ENCODE data around the gene NCCRP1. TPM values are rescaled to one million over a fixed set of nuclear protein-coding genes. Genes with fewer than 3 reads are reported as not detected.
"Not testable (repeated sequence)": the region's sequence is repeated elsewhere in the genome, so short reads cannot be mapped to it uniquely, and the experiment has no call there.

NCCRP1 gene
- total RNA-seq, 1 donor from 2014 or later = 9.9 TPM

DNA sequence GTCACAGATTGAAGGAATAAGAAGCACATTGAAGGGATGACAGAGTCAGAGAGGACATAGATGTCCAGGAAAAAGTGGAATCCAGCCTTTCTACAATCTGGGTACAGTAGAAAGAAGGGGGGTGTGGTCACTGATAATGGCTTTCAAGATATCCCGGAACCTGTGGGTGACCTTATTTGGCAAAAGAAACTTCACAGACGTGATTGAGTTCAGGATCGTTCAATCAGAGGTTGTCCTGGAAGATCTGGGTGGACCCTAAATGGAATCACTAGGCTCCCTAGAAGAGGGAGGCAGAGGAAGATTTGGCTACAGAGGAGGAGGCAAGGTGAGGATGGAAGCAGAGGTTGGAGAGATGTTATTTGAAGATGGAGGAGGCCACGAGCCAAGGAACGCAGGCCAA lies 20.3 kb downstream of the NCCRP1 start:
- no peak for TF ChIP-seq CTCF (conservative IDR thresholded peaks at IDR 0.05; ENCODE audit: low read depth, low read length)
- no peak overlapping the region for H3K4me3 ChIP-seq (ENCODE audit: low read depth, low read length)
- DNase-seq (ENCODE audit: low read depth) = no peak

DNA sequence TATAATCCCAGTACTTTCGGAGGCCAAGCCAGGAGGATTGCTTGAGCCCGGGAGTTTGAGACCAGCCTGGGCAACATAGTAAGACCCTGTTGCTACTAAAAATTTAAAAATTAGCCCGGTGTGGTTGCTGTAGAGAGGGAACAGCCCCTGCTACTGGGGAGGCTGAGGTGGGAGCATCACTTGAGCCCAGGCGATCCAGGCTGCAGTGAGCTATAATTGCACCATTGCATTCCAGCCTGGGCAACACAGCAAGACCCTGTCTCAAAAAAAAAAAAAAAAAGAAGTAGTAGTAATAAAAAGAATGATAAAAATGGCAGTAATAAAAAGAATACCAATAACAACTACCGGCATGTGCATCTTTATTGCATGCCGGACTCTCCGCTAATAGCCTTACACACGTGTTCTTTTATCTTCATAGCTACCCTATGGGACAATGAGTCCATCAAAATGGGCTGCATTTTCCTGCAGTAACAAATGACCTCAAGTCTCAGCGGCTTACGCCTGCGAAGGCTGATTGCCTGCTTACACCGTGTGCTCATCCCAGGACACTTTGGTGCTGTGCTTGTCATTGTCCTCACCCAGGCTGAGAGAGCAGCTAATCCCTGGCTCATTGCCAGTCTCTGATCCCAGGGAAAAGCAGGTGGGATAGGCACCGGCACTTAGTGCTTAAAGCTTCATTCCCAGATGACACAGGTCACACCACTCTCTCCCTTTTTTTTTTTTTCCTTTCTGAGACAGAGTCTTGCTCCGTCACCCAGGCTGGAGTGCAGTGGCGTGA lies 21.7 kb downstream of the NCCRP1 start:
- no peak overlapping the region for H3K4me3 ChIP-seq (ENCODE audit: low read depth, low read length)
- no peak for TF ChIP-seq CTCF (conservative IDR thresholded peaks at IDR 0.05; ENCODE audit: low read depth, low read length)
- no peak for DNase-seq (ENCODE audit: low read depth)

GRCh38 chr19:39219108-39219507 lies 22.3 kb downstream of the NCCRP1 start:
- not testable (repeated sequence) for H3K4me3 ChIP-seq (ENCODE audit: low read depth, low read length); DNase-seq (ENCODE audit: low read depth)

DNA sequence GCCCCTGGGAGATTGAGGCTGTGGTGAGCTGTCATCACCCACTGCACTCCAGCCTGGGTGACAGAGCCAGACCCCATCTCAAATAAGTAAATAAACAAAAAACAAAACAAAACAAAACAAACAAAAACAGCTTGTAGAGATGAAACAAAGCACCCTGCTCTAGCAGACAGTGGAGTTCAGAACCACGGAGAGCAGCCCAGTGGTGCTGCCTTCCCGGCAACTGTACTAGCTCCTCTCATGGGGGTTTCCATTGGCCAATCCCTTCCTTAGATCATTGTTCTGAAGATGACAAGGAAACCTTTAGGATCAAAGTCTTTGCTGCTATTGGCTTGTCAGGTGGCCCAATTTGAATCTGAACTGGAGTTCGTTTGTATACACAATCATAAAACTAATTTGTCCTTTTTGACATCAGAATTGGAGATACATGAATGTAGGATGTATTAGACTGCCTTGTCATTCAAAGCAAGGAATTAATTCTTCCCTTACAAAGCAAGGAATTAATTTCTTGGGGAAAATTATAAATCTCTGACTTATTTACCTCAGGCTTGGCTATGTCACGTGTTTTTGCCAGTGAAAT lies 27.0 kb downstream of the NCCRP1 start:
- no peak overlapping the region for H3K4me3 ChIP-seq (ENCODE audit: low read depth, low read length)
- no peak for DNase-seq (ENCODE audit: low read depth)
- no peak for TF ChIP-seq CTCF (conservative IDR thresholded peaks at IDR 0.05; ENCODE audit: low read depth, low read length)

GRCh38 chr19:39224910-39225309 lies 28.1 kb downstream of the NCCRP1 start:
- DNase-seq (ENCODE audit: low read depth) = no peak
- H3K4me3 ChIP-seq (ENCODE audit: low read depth, low read length) = no peak overlapping the region
- no peak for TF ChIP-seq CTCF (conservative IDR thresholded peaks at IDR 0.05; ENCODE audit: low read depth, low read length)

DNA sequence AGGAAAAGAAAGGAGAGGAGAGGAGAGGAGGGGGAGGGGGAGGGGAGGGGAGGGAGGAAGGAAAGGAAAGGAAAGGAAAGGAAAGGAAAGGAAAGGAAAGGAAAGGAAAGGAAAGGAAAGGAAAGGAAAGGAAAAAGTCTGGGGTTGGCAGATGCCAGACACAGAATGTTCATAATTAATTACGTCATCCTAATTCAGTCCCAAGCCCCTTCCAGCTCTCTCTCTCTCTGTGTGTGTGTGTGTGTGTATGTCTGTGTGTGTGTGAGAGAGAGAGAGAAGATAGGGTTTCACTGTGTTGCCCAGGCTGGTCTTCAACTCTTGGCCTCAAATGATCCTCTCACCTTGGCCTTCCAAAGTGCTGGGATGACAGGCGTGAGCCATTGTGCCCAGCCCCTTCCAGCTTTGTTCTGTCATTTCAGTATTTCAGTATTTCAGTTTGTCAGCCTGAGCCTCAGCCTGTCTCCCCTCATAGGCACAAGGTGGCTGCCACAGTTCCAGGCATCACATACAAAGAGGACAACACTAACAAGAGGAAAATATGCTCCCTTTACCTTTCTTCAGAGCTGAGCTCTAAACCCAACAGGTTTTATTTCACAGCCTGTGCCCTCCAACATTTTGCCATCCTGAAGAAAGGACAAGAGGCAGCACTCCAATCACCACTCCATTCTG lies 33.5 kb downstream of the NCCRP1 start:
- no peak for DNase-seq (ENCODE audit: low read depth)
- no peak for TF ChIP-seq CTCF (conservative IDR thresholded peaks at IDR 0.05; ENCODE audit: low read depth, low read length)
- no peak overlapping the region for H3K4me3 ChIP-seq (ENCODE audit: low read depth, low read length)

- H3K4me3 ChIP-seq (ENCODE audit: low read depth, low read length) = no peak overlapping the region
- no peak for DNase-seq (ENCODE audit: low read depth)
- TF ChIP-seq CTCF (conservative IDR thresholded peaks at IDR 0.05; ENCODE audit: low read depth, low read length) = no peak
Measured at GRCh38 chr19:39232708-39233107, 35.9 kb downstream of the NCCRP1 start.

Measured in epithelial cell of proximal tubule (primary cell).